HepG2 (cell line): ENCODE data around the gene TAMALIN. TPM values are rescaled to one million over a fixed set of nuclear protein-coding genes. Genes with fewer than 3 reads are reported as not detected.
A peak's percentile ranks its signal among the peaks of the same experiment; 100 is the strongest.

ENCODE experiments used
- ATAC-seq: fragments of 200-7000 bp; cut with Tn5 transposase; 3 replicates; pipeline ENCODE4 v1.9.1; 2020; ENCODE audit warnings: mild to moderate bottlenecking, moderate library complexity
- BruUV-seq: library from RNA; stranded (reverse); fragments of 400-500 nt; replicated peaks from 2 replicates; lab custom pipeline; 2021; lab: Mats Ljungman, UMichigan
- CTCF ChIA-PET: fragments of 300-600 bp; formaldehyde crosslinking; extraction: SDS; loops from one replicate; lab custom pipeline; 2021; ENCODE audit warnings: low total read pairs, inconsistent platforms, low intra/inter-chr PET ratio; lab: Yijun Ruan, JAX
- POLR2A ChIA-PET: fragments of 350-600 bp; sonication (Branson Sonifier 250); formaldehyde crosslinking; loops from one replicate; lab custom pipeline; 2020; ENCODE audit warnings: antibody characterized with exemption, inconsistent platforms; lab: Yijun Ruan, JAX
- DNase-seq: peaks from one replicate; pipeline ENCODE4 v3.0.0-alpha.2; 2015; ENCODE audit warnings: low spot score
- FAIRE-seq: peaks from 3 replicates; lab custom pipeline; 2011; peaks lifted over from hg19 to GRCh38; lab: Jason Lieb, UNC
- H2AFZ ChIP-seq: one replicate; pipeline ENCODE4 v1.6.1; 2011; ENCODE audit warnings: low read length, inconsistent platforms
- H3K27ac ChIP-seq: fragments of 300-600 bp; 3 replicates; pipeline ENCODE4 v1.8.0; 2011; ENCODE audit warnings: mixed run types, mild to moderate bottlenecking, mixed read lengths, low read length, inconsistent platforms; ENCODE audit not compliant: insufficient read depth; ENCODE audit errors: extremely low read length
- H3K27me3 ChIP-seq, 2 experiments: fragments of 200-600 bp in 1 of 2; 2 replicates in 1 of 2; 3 replicates in 1 of 2; pipeline versions ENCODE4 v1.6.0 to v1.8.0; 2011; ENCODE audit warnings: low read length in 2 of 2, mild to moderate bottlenecking in 2 of 2, moderate library complexity in 2 of 2, inconsistent platforms in 1 of 2; ENCODE audit not compliant: insufficient read depth in 2 of 2, control insufficient read depth in 1 of 2
- H3K36me3 ChIP-seq, 2 experiments: fragments of 200-600 bp in 1 of 2; replicated peaks in 1 of 2; 2 replicates in 1 of 2; 3 replicates in 1 of 2; pipeline versions ENCODE4 v1.5.1 to v1.8.0; 2011; ENCODE audit warnings: low read length in 2 of 2, inconsistent platforms in 1 of 2; ENCODE audit not compliant: insufficient read depth in 2 of 2, control insufficient read depth in 1 of 2
- H3K4me1 ChIP-seq: 2 replicates; pipeline ENCODE4 v1.5.1; 2012; ENCODE audit warnings: low read length, inconsistent platforms; ENCODE audit not compliant: insufficient read depth
- H3K4me2 ChIP-seq: 2 replicates; pipeline ENCODE4 v1.6.0; 2011; ENCODE audit warnings: low read depth, low read length, inconsistent platforms
- H3K4me3 ChIP-seq, 3 experiments: fragments of 200-600 bp in 1 of 3; sonication (generic), shearing (Covaris generic) in 1 of 3; replicated peaks in 1 of 3; 2 replicates each; pipeline ENCODE4 v1.5.1; 2011 to 2016; ENCODE audit warnings: low read length in 3 of 3, inconsistent platforms in 2 of 3, low read depth in 2 of 3, mild to moderate bottlenecking in 2 of 3, control low read depth in 1 of 3, mixed read lengths in 1 of 3; ENCODE audit not compliant: insufficient read depth in 1 of 3
- H3K79me2 ChIP-seq: one replicate; pipeline ENCODE4 v1.6.1; 2011; ENCODE audit warnings: low read length, inconsistent platforms; ENCODE audit not compliant: insufficient read depth
- H3K9ac ChIP-seq: 2 replicates; pipeline ENCODE4 v1.6.0; 2011; ENCODE audit warnings: mild to moderate bottlenecking, low read depth, low read length, inconsistent platforms; ENCODE audit not compliant: insufficient read depth
- H3K9me3 ChIP-seq: 2 replicates; pipeline ENCODE4 v1.5.1; 2012; ENCODE audit warnings: mild to moderate bottlenecking, low read length
- H4K20me1 ChIP-seq: 2 replicates; pipeline ENCODE4 v1.6.0; 2011; ENCODE audit warnings: inconsistent platforms, mild to moderate bottlenecking, low read length, moderate library complexity; ENCODE audit not compliant: insufficient read depth
- HNRNPL ChIP-seq: fragments of 200-400 bp; formaldehyde crosslinking; IDR thresholded peaks from 2 replicates; pipeline ENCODE4 v1.6.1; 2017; ENCODE audit warnings: mild to moderate bottlenecking, low read depth, low read length
- ZXDC ChIP-seq: sonication (generic); formaldehyde crosslinking; IDR thresholded peaks from 2 replicates; pipeline ENCODE4 v1.5.0; 2020; ENCODE audit warnings: mild to moderate bottlenecking, missing genetic modification reagents
- WGBS: methylation state at CpG from one replicate; pipeline ENCODE4 v1.1.6; 2017; ENCODE audit warnings: low lambda C conversion rate; 5-methylcytosine and 5-hydroxymethylcytosine counted together
- in situ Hi-C: cut with HindIII; loops from 2 replicates; pipeline ENCODE4 v1.10.0; 2017; ENCODE audit warnings: low pct_unique_long_range_greater_than_20kb; ENCODE audit not compliant: extremely low pct_ligation_motif_present
- intact Hi-C: fragments of 100-400 bp; cut with micrococcal nuclease; formaldehyde crosslinking; loops from one replicate; pipeline ENCODE4 v1.10.0; 2022; ENCODE audit not compliant: unreplicated experiment
- polyA plus RNA-seq, 8 experiments: library from polyadenylated mRNA; depleted of rRNA in 3 of 8; stranded (reverse) in 7 of 8; unstranded in 1 of 8; fragments of >200 nt; fragmentation: Illumina TruSeq in 4 of 8; extraction: Trizol in 4 of 8; gene quantifications; 2 replicates each; pipeline versions ENCODE4 v1.2.1 to v1.2.3, GENCODE V29; 2011 to 2016; ENCODE audit warnings: low read depth in 4 of 8, missing spikeins in 1 of 8, mixed read lengths in 1 of 8; ENCODE audit not compliant: insufficient read depth in 1 of 8
- total RNA-seq, 5 experiments: library from RNA; depleted of rRNA; stranded (reverse); fragments of >200 nt; fragmentation: Illumina TruSeq; extraction: Trizol; gene quantifications; 2 replicates each; pipeline ENCODE4 v1.2.3, GENCODE V29; 2016; ENCODE audit warnings: low read depth in 1 of 5
- TF ChIP-seq, protein P1 (sequence below): sonication (generic); formaldehyde crosslinking; IDR thresholded peaks from 2 replicates; pipeline ENCODE4 v1.5.1; 2020; ENCODE audit warnings: mild to moderate bottlenecking, missing genetic modification reagents, moderate library complexity

Gene TAMALIN
- total and polyA plus RNA-seq, 2 of the 13 experiments (the other 11 are each of a cell fraction or from before 2014, with no cell fraction given): 2.9 to 10.9 TPM

DNA sequence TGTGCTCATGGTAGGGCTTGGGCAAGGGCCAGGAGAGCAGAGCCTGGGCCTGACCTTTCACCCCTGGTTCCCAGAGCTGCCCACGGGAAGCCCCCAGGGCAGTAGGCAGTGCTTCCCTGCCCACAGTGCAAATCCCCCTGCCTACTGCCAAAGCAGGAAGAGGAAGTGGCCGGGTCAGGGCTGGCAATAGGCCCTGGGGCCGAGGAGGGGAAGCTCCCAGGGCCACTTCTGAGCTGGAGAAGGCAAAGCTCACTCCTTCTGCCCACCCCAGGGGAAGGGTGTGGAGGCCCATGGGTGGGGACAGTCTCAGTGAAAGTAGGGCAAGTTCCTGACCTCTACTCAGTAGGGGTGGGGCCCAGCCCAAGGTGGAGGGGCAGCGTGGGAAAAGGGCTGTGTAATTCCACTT lies 39.1 kb downstream of the TAMALIN start:
- peak overlapping the region; percentile 37; the same call in 1 of the 2 replicates for H3K4me2 ChIP-seq
- no peaks in the 10 kb centered on the region for H3K9me3 ChIP-seq
- H3K4me1 ChIP-seq: peaks cover 76% of the 10 kb centered on the region
- intact Hi-C loops (no loop called here), in situ Hi-C loops (no loop called here)
- 14% methylated on average over 1 of the region's 4 CpGs for WGBS
- ATAC-seq (no peak), FAIRE-seq (no peak), DNase-seq (no peak)
- peak overlapping the region; percentile 16; the same call in 1 of the 2 replicates for H3K9ac ChIP-seq
- H3K27ac ChIP-seq: no peak overlapping the region
- ChIA-PET CTCF (no interaction called here), POLR2A (interaction anchor here (0.6 kb wide), 1 partner anchor 13 kb away, joined by 3 read pairs; no protein-coding TSS in a partner anchor)
- no peak overlapping the region for H2AFZ ChIP-seq
- peak overlapping the region in 1 of 3 experiments; percentile 21; a peak in 1 of 6 replicates for H3K4me3 ChIP-seq
- TF ChIP-seq ZXDC (CRISPR knock-in tag) (no peak), HNRNPL (0 out of 2 replicates have a peak, but pooled peaks have one; percentile 17)
- TF ChIP-seq, protein P1, sequence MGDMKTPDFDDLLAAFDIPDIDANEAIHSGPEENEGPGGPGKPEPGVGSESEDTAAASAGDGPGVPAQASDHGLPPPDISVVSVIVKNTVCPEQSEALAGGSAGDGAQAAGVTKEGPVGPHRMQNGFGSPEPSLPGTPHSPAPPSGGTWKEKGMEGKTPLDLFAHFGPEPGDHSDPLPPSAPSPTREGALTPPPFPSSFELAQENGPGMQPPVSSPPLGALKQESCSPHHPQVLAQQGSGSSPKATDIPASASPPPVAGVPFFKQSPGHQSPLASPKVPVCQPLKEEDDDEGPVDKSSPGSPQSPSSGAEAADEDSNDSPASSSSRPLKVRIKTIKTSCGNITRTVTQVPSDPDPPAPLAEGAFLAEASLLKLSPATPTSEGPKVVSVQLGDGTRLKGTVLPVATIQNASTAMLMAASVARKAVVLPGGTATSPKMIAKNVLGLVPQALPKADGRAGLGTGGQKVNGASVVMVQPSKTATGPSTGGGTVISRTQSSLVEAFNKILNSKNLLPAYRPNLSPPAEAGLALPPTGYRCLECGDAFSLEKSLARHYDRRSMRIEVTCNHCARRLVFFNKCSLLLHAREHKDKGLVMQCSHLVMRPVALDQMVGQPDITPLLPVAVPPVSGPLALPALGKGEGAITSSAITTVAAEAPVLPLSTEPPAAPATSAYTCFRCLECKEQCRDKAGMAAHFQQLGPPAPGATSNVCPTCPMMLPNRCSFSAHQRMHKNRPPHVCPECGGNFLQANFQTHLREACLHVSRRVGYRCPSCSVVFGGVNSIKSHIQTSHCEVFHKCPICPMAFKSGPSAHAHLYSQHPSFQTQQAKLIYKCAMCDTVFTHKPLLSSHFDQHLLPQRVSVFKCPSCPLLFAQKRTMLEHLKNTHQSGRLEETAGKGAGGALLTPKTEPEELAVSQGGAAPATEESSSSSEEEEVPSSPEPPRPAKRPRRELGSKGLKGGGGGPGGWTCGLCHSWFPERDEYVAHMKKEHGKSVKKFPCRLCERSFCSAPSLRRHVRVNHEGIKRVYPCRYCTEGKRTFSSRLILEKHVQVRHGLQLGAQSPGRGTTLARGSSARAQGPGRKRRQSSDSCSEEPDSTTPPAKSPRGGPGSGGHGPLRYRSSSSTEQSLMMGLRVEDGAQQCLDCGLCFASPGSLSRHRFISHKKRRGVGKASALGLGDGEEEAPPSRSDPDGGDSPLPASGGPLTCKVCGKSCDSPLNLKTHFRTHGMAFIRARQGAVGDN (CRISPR knock-in tag): peak; percentile 56
- H3K79me2 ChIP-seq: no peaks in the 10 kb centered on the region
- H3K36me3 ChIP-seq: no peaks in the 10 kb centered on the region
- H4K20me1 ChIP-seq: no peaks in the 10 kb centered on the region
- H3K27me3 ChIP-seq: no peaks in the 10 kb centered on the region; a peak in 1 of 5 replicates
- no TSS peak for BruUV-seq
